KOPT-K1 (cell line): ENCODE data around the gene NKAIN4.

ENCODE experiments used
- H3K27ac ChIP-seq: fragments of 200-600 bp; sonication (generic); 2 replicates; pipeline ENCODE4 v1.5.1; 2016; ENCODE audit warnings: antibody characterized with exemption, mild to moderate bottlenecking, low read depth, low read length; ENCODE audit not compliant: poor library complexity, severe bottlenecking
- H3K36me3 ChIP-seq: fragments of 200-600 bp; sonication (generic); 2 replicates; pipeline ENCODE4 v1.5.1; 2017; ENCODE audit warnings: antibody characterized with exemption, mild to moderate bottlenecking, low read length, moderate library complexity; ENCODE audit not compliant: insufficient read depth
- H3K9me3 ChIP-seq: fragments of 200-600 bp; sonication (generic); 2 replicates; pipeline ENCODE4 v1.5.1; 2017; ENCODE audit warnings: antibody characterized with exemption, low read length, mild to moderate bottlenecking; ENCODE audit not compliant: insufficient read depth, poor library complexity, severe bottlenecking

NKAIN4 gene

DNA sequence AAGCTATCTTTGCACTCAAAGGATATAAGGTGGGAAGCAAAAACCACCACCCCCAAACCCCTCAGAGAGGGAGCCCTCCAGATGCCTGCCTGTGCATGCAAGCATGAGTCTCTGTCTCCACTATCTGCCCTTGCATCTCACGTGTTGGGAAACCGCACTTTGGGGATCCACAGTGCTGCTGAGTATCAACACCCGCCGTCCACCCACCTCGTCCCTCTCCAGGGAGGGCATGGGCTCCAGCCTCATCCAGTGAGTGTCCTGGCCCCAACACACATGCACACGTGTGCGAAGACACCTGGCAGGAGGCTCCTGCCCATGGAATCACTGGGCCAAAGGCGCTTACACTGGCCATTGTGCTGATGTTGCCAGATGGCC lies 34.8 kb downstream of the NKAIN4 start:
- Histone ChIP-seq H3K36me3 (peaks cover 5% of the 10 kb centered on the region), H3K27ac (no peak overlapping the region), H3K9me3 (no peaks in the 10 kb centered on the region)

DNA sequence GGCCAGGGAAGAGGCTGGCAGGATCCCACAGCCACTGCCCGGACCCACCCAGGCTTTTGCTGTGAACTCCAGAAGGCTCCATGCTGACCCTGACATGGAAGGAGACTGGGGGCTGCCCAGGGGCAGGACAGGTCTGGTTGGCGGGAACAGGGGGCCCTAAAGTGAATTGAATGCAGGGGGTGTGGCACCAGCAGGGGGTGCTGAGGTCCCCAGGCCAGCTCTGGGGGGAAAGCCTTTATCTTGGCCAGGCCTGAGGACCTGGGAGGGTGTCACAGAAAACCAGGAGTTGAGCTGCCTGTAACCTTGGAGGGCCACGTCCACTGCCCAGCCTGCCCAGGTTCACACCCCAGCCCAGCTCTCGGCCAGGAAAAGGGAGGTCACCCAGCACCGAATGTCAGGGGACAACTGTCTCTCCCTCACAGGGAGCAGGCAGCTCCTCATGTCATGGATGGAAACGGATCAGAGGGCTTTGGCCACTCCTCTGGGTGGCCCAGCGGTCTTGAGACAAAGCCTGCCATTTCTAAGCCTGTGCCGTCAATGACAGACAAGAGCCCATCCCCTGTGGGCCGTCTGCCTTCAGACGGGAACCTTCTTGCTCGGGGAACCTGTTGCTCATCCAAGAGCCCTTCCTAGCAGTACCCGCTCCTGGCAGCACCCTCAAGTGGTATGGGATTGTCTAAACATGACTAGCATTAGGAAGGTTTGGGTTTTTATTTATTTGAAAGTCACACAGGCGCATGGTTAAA lies 35.4 kb downstream of the NKAIN4 start:
- Histone ChIP-seq H3K36me3 (peaks cover 10% of the 10 kb centered on the region), H3K27ac (no peak overlapping the region), H3K9me3 (no peaks in the 10 kb centered on the region)

DNA sequence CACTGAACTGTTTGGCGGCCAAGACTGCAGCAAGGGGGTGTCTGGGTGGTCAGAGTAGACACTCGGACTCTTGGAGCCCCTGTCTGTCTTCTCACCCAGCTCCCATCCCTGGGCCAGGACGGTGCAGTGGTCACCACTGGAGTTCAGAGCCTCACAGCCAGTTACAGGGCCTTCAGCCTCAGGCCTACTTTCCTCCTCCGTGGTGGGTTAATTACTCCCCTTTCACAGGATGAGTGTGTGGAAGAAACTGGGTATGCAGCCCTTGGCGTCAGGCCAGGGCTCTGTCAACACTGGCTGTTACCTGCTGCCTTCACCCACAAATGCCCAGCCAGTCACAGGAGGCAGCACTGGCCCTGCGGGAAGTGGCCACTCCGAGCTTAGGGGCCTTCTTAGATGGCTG lies 36.6 kb downstream of the NKAIN4 start:
- no peaks in the 10 kb centered on the region for H3K9me3 ChIP-seq
- no peak overlapping the region for H3K27ac ChIP-seq
- peaks cover 22% of the 10 kb centered on the region for H3K36me3 ChIP-seq

DNA sequence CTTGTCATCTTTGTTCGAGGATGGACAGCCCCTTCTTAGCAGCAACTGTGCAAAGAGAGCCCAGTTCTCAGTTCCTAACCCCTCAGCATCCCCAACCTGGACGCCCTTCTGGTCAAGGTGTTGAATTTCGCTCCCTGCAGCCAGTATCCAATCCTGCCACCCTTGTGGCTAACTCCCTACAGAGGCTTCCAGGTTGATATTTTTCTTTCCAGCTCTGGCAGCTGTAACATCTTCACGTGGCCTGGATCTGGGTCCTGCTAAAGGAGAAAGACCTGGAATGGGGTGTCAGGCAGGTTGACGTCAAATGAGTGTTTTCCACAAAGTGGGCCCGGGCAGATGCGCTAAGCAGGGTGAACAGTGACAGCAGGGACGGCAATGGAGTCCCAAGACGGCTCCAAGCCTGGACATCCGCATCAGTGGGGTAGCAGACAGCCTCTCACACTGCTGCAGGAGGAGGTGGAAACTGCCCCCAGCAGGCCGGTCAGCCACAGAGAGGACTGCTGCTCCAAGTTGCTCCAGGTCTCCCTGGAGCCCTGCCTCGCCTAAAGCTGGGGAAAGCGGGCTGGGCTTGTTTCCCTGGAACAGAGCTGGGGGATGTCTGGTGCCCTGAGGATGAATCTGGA lies 37.3 kb downstream of the NKAIN4 start:
- H3K27ac ChIP-seq: peak overlapping the region; percentile 86
- no peaks in the 10 kb centered on the region for H3K9me3 ChIP-seq
- peaks cover 30% of the 10 kb centered on the region for H3K36me3 ChIP-seq

DNA sequence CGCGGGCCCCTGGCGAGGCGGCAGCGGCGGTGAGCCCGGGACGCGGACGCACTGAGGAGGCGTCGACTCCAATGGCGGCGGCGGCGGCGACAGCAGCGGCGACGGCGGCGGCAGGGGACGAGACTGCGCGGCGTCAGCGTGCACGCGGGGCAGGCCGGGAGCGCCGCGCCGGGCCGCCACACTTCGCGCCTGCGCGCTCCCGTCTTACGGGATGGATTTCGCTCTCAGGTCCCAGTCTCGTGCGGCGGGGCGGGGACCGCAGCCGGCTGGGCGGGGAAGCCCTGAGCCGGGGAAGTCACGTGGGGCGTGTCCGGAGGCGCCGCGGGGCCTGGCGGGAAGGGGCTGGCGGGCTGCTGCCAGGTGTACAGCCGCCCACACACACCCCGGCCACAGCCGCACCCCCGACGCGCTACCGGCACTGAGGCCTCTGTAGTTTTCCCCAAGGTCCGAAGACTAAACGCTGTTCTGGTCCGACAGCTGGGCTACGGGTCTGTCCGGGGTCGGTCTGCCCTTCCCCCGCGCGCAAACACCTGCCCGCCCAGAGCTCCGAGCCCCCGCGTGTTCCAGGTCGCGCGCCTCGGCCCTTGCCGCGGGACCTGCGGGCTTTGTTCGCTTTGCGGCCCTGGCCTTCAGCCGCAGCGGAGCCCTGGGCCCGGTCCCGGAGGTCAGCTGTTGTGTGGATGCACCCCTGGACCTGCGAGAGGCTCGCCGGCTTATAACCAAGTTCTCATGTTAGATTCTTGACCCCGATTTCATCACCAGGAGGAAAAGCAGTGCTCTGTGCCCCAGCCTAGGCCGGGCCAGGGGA lies 38.0 kb downstream of the NKAIN4 start, which contains the start of gene YTHDF1:
YTHDF1 (minus strand) TSS at position 91 of the 808 bp plus-strand sequence. CDS start 239 bp downstream, outside the sequence.
- Histone ChIP-seq H3K36me3 (peaks cover 37% of the 10 kb centered on the region), H3K27ac (peak within 1 kb of the TSS; percentile 86), H3K9me3 (no peaks in the 10 kb centered on the region)

DNA sequence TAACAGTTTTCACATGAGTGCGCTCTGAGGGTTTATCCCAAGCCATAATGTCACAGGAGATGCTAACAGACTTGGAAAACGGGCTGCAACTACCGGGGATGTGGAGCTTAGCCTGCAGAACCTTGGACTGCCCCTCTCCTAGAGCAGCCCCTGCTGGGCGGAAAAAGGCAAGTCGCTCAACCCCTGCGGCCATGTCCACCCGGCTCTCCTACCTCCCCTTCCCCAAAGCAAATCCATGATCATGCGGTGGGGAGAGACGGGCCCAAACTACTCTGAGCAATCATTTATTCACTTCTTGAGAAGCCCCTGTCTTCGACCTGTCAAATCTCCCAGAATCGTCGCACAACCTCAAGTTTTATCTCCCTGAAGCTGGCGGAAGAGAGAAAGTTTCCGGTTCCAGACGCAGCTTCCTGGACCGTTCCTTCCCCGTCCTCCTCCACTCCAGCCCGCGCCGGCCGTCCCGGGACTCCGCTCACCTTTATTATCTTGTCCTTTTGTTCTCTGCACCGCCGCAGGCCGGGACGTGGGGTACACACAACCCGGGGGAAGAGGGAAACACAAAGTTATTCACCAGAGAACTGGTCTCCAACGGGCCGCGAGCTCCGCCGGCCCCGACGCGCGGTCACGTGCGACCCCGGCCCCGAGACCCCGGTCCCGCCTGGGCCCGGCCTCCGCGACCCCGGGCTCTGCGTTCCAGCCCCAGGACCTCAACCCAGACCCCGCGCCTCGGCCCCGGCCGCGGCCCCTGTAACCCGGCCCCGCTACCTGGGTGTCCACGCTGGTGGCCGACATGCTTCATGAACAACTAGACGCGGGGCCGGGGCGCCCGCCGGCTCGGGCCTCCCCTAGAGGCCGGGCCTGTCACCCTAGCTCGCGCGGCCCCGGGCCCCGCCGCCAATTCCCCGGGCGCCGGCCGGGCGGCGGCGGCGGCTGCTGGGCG lies 38.9 kb downstream of the NKAIN4 start:
- H3K27ac ChIP-seq: peak overlapping the region; percentile 86
- H3K9me3 ChIP-seq: no peaks in the 10 kb centered on the region
- H3K36me3 ChIP-seq: peaks cover 45% of the 10 kb centered on the region

DNA sequence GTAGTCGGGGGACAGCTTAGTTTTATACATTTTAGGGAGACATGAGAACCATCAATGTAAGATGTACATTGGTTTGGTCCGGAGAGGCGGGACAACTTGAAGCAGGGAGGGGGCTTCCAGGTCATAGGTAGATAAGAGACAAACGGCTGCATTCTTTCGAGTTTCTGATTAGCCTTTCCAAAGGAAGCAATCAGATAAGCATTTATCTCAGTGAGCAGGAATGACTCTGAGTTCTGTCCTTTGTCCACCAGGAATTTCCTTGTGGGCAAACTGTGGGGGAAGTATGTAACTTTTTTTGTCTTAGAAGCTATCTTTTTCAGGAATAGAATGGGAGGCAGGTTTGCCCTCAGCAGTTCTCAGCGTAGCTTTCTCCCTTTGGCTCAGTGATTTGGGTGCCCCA lies 39.7 kb downstream of the NKAIN4 start:
- Histone ChIP-seq H3K36me3 (peaks cover 54% of the 10 kb centered on the region), H3K27ac (peak overlapping the region; percentile 86), H3K9me3 (no peaks in the 10 kb centered on the region)

DNA sequence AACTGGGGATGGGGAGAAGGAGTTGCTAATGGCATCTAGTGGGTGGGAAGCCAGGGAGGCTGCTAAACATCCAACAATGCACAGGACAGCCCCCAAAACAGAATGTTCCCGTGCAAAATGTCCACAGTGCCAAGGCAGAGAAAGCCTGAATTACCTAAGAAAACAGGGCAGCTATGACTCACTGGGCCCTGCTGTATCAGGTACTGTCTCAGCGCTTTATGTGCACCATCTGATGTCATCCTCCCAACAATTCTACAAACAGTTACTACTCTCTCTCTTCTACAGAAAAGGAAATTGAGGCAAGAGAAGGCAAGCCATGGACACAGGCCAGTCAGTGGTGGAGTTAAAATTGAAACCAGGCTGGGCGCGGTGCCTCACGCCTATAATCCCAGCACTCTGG lies 41.5 kb downstream of the NKAIN4 start:
- H3K27ac ChIP-seq: no peak overlapping the region
- H3K36me3 ChIP-seq: peaks cover 71% of the 10 kb centered on the region
- H3K9me3 ChIP-seq: no peaks in the 10 kb centered on the region

DNA sequence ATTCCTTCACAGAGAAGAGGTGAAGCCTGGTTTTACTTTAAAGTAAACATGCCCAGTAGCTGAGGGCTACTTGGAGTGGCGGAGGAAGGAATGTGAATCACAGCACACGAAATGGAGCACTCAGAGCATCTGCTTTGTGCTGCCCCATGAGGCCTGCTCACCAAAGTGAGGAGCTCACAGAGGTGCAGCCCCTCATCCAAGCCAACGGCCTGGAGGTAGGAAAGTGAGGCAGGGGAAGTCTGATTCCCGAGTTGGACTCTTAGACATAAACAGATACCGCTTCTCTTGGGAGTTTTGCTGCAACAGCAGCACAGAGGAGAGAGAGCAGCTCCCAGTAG lies 41.9 kb downstream of the NKAIN4 start:
- no peaks in the 10 kb centered on the region for H3K9me3 ChIP-seq
- peaks cover 76% of the 10 kb centered on the region for H3K36me3 ChIP-seq
- H3K27ac ChIP-seq: no peak overlapping the region

DNA sequence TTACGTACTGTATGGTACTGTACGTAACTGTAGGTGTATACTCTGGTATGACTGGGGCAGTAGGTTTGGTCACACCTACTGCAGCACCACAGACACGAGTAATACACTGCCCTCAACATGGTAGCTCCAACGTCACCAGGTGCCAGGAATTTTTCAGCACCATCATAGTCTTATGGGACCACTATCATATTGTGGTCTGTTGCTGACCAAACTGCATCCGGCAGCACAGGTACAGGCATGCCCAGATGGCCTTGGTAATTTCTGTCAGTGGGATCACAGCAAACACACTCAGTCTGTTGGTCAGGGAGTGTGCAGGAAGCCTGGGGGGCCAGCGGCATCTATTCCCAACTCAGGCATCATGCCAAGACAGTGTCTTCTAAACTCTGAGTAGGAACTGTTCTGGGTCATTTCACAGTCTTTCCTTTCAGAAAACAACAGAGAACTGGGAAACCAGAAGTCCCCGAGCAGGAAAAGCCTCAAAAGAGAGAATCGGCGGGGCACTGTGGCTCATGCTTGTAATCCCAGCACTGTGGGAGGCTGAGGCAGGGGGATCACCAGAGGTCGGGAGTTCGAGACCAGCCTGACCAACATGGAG lies 44.2 kb downstream of the NKAIN4 start:
- H3K36me3 ChIP-seq: peaks cover 98% of the 10 kb centered on the region
- no peak overlapping the region for H3K27ac ChIP-seq
- no peaks in the 10 kb centered on the region for H3K9me3 ChIP-seq

DNA sequence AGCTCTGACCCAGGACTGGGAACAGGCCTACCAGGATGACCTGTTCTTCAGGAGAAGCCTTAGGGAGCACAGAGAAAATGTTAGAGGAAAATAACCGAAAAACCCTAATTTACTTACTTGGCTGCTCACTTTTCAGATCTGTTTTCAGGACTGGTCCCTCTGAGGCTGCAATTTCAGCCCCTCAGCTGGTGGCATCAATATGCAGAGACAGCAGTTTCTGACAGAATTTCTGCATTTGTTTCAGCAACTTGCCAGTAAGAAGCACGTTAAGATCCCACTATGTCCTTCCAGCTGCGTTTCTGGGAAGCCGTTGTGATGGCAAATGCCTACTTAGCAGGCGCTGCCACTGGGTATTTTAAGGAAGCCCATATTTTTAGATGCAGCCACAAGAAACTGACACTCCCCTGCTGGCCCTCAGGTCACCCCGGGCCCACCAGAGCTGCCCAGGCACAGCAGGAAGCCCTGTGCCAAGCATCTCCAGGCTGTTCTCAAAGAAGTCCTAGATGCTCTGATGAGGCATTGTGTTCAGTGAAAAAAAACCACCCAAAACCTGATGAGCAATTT lies 45.8 kb downstream of the NKAIN4 start:
- Histone ChIP-seq H3K36me3 (peaks cover 100% of the 10 kb centered on the region), H3K9me3 (no peaks in the 10 kb centered on the region), H3K27ac (no peak overlapping the region)

DNA sequence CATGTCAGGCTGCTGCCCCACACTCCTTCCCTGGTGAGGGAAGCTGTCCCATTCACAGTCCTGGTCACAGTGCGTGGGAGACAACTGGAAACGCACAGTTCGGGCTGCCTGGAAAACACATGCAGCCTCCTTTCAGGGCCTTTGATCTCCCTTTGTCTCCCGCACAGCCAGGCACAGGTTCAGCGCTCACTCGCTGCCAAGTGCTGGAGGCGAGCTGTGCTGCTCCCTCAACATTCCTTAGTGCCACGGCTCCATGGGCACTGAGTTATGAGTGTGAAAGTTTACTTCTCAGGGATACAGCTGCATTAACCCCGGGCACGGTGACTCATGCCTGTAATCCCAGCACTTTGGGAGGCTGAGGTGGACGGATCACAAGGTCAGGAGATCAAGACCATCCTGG lies 47.4 kb downstream of the NKAIN4 start:
- H3K27ac ChIP-seq: no peak overlapping the region
- peaks cover 100% of the 10 kb centered on the region for H3K36me3 ChIP-seq
- no peaks in the 10 kb centered on the region for H3K9me3 ChIP-seq

DNA sequence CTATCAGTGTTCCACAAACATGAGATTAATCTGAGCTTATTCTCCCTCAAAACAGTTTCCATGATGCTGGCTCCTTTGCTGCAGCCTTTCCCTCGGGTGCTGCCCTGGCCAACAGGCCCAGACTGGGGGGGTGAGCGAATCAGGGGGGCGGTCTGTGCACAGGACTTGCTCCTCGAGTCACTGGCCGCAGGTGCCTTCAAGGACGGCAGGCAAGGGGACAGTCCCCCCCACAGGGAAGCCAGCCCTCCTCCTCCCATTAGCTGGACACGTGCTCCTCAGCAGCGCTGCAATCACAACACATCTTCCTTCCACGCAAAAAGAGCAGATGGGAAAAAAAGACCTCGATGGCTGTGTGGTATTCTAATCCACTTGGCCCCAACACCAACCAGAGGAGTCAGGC lies 48.4 kb downstream of the NKAIN4 start:
- Histone ChIP-seq H3K9me3 (no peaks in the 10 kb centered on the region), H3K27ac (no peak overlapping the region), H3K36me3 (peaks cover 100% of the 10 kb centered on the region)

DNA sequence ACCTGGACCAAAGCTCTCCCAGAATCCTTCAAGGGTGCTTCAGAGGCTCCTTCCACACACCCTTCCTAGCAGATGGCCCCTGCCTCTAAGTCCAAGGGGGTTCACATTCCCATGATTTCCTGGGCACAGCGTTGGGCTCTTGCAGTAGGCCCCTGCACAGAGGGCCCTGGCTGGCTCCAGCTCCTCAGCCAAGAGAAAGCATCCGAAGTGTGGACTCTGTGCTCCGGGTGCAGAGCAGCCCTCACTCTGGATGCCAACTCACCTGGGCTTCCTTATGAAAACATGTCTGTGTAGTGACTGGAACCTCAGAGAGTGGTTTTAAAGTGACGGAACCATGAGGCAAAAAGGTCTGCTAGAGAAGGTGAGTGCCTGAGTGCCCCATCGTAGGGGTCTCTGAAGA lies 49.9 kb downstream of the NKAIN4 start:
- peaks cover 100% of the 10 kb centered on the region for H3K36me3 ChIP-seq
- no peak overlapping the region for H3K27ac ChIP-seq
- H3K9me3 ChIP-seq: no peaks in the 10 kb centered on the region
